Measurements from ENCODE around the gene HAGH. TPM values are rescaled to one million over a fixed set of nuclear protein-coding genes. Genes with fewer than 3 reads are reported as not detected.

HAGH gene
- total and polyA plus RNA-seq, 9 of the 15 experiments (the other 6 are each of a cell fraction or from before 2014, with no cell fraction given): 0.46 to 35.1 (median 16.8) TPM

DNA sequence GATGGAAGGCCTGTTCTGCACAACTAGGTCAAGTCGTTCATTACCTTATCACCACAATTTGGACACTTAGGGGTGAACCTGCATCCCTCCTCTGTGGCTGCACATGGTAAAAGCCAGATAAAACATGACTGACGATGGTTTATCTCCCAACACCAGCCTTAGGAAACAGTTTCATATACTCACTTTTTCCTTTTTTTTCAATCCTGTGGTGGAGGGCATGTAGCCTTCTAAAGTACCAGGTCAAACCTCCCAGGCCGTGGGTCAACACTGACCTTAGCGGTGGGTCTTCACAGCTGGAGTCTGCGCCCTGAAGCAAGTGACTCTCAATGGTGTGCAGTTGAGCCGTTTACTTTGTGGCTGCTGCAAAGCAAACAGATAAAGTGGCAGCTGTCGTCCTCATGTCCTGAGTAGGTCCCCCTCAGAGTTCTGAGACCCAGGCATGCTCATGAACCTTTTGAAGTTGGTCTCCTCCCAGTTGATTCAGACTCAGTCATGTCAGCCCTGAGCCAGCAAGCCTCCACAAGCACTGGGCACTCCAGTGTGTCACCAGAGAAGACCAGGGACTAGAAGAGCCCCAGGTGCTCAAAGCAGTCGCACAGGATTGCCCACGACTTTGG, 6.3 kb upstream of the HAGH start (continued):
- TF ChIP-seq, protein P1, sequence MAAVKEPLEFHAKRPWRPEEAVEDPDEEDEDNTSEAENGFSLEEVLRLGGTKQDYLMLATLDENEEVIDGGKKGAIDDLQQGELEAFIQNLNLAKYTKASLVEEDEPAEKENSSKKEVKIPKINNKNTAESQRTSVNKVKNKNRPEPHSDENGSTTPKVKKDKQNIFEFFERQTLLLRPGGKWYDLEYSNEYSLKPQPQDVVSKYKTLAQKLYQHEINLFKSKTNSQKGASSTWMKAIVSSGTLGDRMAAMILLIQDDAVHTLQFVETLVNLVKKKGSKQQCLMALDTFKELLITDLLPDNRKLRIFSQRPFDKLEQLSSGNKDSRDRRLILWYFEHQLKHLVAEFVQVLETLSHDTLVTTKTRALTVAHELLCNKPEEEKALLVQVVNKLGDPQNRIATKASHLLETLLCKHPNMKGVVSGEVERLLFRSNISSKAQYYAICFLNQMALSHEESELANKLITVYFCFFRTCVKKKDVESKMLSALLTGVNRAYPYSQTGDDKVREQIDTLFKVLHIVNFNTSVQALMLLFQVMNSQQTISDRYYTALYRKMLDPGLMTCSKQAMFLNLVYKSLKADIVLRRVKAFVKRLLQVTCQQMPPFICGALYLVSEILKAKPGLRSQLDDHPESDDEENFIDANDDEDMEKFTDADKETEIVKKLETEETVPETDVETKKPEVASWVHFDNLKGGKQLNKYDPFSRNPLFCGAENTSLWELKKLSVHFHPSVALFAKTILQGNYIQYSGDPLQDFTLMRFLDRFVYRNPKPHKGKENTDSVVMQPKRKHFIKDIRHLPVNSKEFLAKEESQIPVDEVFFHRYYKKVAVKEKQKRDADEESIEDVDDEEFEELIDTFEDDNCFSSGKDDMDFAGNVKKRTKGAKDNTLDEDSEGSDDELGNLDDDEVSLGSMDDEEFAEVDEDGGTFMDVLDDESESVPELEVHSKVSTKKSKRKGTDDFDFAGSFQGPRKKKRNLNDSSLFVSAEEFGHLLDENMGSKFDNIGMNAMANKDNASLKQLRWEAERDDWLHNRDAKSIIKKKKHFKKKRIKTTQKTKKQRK (IDR thresholded peaks at IDR 0.05; ENCODE audit: borderline replicate concordance, low read depth, low read length): no peak
- TF ChIP-seq, protein P2, sequence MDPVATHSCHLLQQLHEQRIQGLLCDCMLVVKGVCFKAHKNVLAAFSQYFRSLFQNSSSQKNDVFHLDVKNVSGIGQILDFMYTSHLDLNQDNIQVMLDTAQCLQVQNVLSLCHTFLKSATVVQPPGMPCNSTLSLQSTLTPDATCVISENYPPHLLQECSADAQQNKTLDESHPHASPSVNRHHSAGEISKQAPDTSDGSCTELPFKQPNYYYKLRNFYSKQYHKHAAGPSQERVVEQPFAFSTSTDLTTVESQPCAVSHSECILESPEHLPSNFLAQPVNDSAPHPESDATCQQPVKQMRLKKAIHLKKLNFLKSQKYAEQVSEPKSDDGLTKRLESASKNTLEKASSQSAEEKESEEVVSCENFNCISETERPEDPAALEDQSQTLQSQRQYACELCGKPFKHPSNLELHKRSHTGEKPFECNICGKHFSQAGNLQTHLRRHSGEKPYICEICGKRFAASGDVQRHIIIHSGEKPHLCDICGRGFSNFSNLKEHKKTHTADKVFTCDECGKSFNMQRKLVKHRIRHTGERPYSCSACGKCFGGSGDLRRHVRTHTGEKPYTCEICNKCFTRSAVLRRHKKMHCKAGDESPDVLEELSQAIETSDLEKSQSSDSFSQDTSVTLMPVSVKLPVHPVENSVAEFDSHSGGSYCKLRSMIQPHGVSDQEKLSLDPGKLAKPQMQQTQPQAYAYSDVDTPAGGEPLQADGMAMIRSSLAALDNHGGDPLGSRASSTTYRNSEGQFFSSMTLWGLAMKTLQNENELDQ (CRISPR knock-in tag; IDR thresholded peaks at IDR 0.05; ENCODE audit: borderline replicate concordance): no peak
- no peak for TF ChIP-seq ARID2 (IDR thresholded peaks at IDR 0.05)
- TF ChIP-seq ZNF551 (CRISPR knock-in tag; IDR thresholded peaks at IDR 0.05): no peak
- peak; percentile 91 to 93 for TF ChIP-seq TRIM24 (IDR thresholded peaks at IDR 0.05)
- TF ChIP-seq CBX8 (IDR thresholded peaks at IDR 0.05; ENCODE audit: borderline replicate concordance, extremely low read depth, low read depth, low read length, poor library complexity, severe bottlenecking): no peak
- TF ChIP-seq MTF1 (CRISPR knock-in tag; IDR thresholded peaks at IDR 0.05; ENCODE audit: borderline replicate concordance): no peak
- TF ChIP-seq XRCC3 (IDR thresholded peaks at IDR 0.05): no peak
- no peak for TF ChIP-seq ATF1 (CRISPR knock-in tag; IDR thresholded peaks at IDR 0.05)
- peak; percentile 63 for TF ChIP-seq ATF1 (tag; IDR thresholded peaks at IDR 0.05)
- TF ChIP-seq, protein P3, sequence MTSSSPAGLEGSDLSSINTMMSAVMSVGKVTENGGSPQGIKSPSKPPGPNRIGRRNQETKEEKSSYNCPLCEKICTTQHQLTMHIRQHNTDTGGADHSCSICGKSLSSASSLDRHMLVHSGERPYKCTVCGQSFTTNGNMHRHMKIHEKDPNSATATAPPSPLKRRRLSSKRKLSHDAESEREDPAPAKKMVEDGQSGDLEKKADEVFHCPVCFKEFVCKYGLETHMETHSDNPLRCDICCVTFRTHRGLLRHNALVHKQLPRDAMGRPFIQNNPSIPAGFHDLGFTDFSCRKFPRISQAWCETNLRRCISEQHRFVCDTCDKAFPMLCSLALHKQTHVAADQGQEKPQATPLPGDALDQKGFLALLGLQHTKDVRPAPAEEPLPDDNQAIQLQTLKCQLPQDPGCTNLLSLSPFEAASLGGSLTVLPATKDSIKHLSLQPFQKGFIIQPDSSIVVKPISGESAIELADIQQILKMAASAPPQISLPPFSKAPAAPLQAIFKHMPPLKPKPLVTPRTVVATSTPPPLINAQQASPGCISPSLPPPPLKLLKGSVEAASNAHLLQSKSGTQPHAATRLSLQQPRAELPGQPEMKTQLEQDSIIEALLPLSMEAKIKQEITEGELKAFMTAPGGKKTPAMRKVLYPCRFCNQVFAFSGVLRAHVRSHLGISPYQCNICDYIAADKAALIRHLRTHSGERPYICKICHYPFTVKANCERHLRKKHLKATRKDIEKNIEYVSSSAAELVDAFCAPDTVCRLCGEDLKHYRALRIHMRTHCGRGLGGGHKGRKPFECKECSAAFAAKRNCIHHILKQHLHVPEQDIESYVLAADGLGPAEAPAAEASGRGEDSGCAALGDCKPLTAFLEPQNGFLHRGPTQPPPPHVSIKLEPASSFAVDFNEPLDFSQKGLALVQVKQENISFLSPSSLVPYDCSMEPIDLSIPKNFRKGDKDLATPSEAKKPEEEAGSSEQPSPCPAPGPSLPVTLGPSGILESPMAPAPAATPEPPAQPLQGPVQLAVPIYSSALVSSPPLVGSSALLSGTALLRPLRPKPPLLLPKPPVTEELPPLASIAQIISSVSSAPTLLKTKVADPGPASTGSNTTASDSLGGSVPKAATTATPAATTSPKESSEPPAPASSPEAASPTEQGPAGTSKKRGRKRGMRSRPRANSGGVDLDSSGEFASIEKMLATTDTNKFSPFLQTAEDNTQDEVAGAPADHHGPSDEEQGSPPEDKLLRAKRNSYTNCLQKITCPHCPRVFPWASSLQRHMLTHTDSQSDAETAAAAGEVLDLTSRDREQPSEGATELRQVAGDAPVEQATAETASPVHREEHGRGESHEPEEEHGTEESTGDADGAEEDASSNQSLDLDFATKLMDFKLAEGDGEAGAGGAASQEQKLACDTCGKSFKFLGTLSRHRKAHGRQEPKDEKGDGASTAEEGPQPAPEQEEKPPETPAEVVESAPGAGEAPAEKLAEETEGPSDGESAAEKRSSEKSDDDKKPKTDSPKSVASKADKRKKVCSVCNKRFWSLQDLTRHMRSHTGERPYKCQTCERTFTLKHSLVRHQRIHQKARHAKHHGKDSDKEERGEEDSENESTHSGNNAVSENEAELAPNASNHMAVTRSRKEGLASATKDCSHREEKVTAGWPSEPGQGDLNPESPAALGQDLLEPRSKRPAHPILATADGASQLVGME (CRISPR knock-in tag; IDR thresholded peaks at IDR 0.05): no peak
- TF ChIP-seq, protein P4, sequence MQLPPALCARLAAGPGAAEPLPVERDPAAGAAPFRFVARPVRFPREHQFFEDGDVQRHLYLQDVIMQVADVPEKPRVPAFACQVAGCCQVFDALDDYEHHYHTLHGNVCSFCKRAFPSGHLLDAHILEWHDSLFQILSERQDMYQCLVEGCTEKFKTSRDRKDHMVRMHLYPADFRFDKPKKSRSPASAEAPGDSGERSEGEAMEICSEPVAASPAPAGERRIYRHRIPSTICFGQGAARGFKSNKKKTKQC (CRISPR knock-in tag; IDR thresholded peaks at IDR 0.05): no peak
- TF ChIP-seq, protein P5, sequence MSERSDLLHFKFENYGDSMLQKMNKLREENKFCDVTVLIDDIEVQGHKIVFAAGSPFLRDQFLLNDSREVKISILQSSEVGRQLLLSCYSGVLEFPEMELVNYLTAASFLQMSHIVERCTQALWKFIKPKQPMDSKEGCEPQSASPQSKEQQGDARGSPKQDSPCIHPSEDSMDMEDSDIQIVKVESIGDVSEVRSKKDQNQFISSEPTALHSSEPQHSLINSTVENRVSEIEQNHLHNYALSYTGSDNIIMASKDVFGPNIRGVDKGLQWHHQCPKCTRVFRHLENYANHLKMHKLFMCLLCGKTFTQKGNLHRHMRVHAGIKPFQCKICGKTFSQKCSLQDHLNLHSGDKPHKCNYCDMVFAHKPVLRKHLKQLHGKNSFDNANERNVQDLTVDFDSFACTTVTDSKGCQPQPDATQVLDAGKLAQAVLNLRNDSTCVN (CRISPR knock-in tag; IDR thresholded peaks at IDR 0.05): no peak
- 0 out of 2 replicates have a peak, but pooled peaks have one; percentile 30 for TF ChIP-seq CBX1 (IDR thresholded peaks at IDR 0.05; ENCODE audit: low read depth)

Measured in K562 (cell line).